Inflammatory macrophage treated with lipopolysaccharide for 1 hour (primary cell): Measurements from ENCODE around the gene ENC1.

ENCODE experiments used
- DNase-seq, 2 donors: peaks; one replicate each; pipeline ENCODE4 v3.0.0-alpha.2; 2020 to 2022

Gene ENC1

GRCh38 chr5:74655716-74656115, 15.2 kb upstream of the ENC1 start:
- no peak for DNase-seq

GRCh38 chr5:74655206-74655605, 14.7 kb upstream of the ENC1 start:
- no peak for DNase-seq

GRCh38 chr5:74653991-74654390, 13.5 kb upstream of the ENC1 start:
- no peak for DNase-seq

- DNase-seq = no peak
These were observed 12.0 kb upstream of the ENC1 start for GRCh38 chr5:74652576-74652975.

GRCh38 chr5:74651710-74652109, 11.2 kb upstream of the ENC1 start:
- no peak for DNase-seq

- DNase-seq = no peak
These were observed 9.0 kb upstream of the ENC1 start for GRCh38 chr5:74649421-74649973.

- peak; percentile 47 to 72 for DNase-seq
These were observed 8.3 kb upstream of the ENC1 start for GRCh38 chr5:74648835-74649293.

GRCh38 chr5:74647096-74647495, 6.6 kb upstream of the ENC1 start:
- DNase-seq = no peak

- DNase-seq = peak; percentile 80 to 84
These were observed 2.6 kb upstream of the ENC1 start for GRCh38 chr5:74643111-74643562.

- DNase-seq = no peak
These were observed 2.0 kb upstream of the ENC1 start for GRCh38 chr5:74642543-74642863.

GRCh38 chr5:74641735-74642542, 1.4 kb upstream of the ENC1 start:
- DNase-seq = peak; percentile 72 to 77

- DNase-seq = peak; percentile 42 to 53
These were observed 616 bp upstream of the ENC1 start for GRCh38 chr5:74640954-74641734.

- DNase-seq = peak; percentile 57 to 59
These were observed 600 bp downstream of the ENC1 start for GRCh38 chr5:74639807-74640449.

- DNase-seq = peak in 1 of 2 donors; percentile 20
These were observed 1.3 kb downstream of the ENC1 start for GRCh38 chr5:74638970-74639806.

GRCh38 chr5:74638544-74638969, 2.0 kb downstream of the ENC1 start:
- DNase-seq = no peak

- DNase-seq = no peak
These were observed 4.0 kb downstream of the ENC1 start for GRCh38 chr5:74636552-74636951.

- no peak for DNase-seq
These were observed 4.4 kb downstream of the ENC1 start for GRCh38 chr5:74636149-74636548.

- no peak for DNase-seq
These were observed 5.8 kb downstream of the ENC1 start for GRCh38 chr5:74634611-74635286.

GRCh38 chr5:74633695-74634094, 6.8 kb downstream of the ENC1 start:
- DNase-seq = no peak

- DNase-seq = no peak
These were observed 7.6 kb downstream of the ENC1 start for GRCh38 chr5:74632947-74633356.

GRCh38 chr5:74631081-74631953, 9.2 kb downstream of the ENC1 start:
- DNase-seq = peak; percentile 70 to 81
